Aorta (tissue), 5 donors: ENCODE results near the gene POP4. TPM values are rescaled to one million over a fixed set of nuclear protein-coding genes. Genes with fewer than 3 reads are reported as not detected.
"Not testable (repeated sequence)": the region's sequence is repeated elsewhere in the genome, so short reads cannot be mapped to it uniquely, and the experiment has no call there.

Source experiments
- ATAC-seq: fragments of 200-7000 bp; cut with Tn5 transposase; one replicate; pipeline ENCODE4 v1.9.1; 2022; ENCODE audit warnings: moderate library complexity; ENCODE audit not compliant: low FRiP score
- DNase-seq, 2 donors: peaks; one replicate each; pipeline ENCODE4 v3.0.0-alpha.2; 2020
- H3K27ac ChIP-seq, 2 donors: one replicate each; pipeline ENCODE4 v1.5.1; 2013; ENCODE audit warnings: low read length in 2 of 2, mild to moderate bottlenecking in 2 of 2, moderate library complexity in 2 of 2, control low read depth in 1 of 2, inconsistent platforms in 1 of 2, low read depth in 1 of 2
- H3K27me3 ChIP-seq, 2 donors: one replicate each; pipeline ENCODE4 v1.6.1; 2013; ENCODE audit warnings: control low read depth in 1 of 2, low read length in 1 of 2, mild to moderate bottlenecking in 1 of 2, moderate library complexity in 1 of 2; ENCODE audit not compliant: insufficient read depth in 2 of 2, control insufficient read depth in 1 of 2
- H3K36me3 ChIP-seq, 2 donors: one replicate each; pipeline ENCODE4 v1.6.1; 2013; ENCODE audit warnings: control low read depth in 1 of 2, low read length in 1 of 2, mild to moderate bottlenecking in 1 of 2; ENCODE audit not compliant: insufficient read depth in 2 of 2, control insufficient read depth in 1 of 2
- H3K4me1 ChIP-seq, 2 donors: one replicate each; pipeline ENCODE4 v1.6.1; 2013; ENCODE audit warnings: low read length in 2 of 2, control low read depth in 1 of 2, mild to moderate bottlenecking in 1 of 2, moderate library complexity in 1 of 2; ENCODE audit not compliant: insufficient read depth in 2 of 2, control insufficient read depth in 1 of 2
- H3K4me3 ChIP-seq, 2 donors: one replicate each; pipeline ENCODE4 v1.5.1; 2013; ENCODE audit warnings: low read length in 2 of 2, control low read depth in 1 of 2, mild to moderate bottlenecking in 1 of 2
- H3K9me3 ChIP-seq: one replicate; pipeline ENCODE4 v1.6.1; 2013; ENCODE audit warnings: mild to moderate bottlenecking, low read length; ENCODE audit not compliant: control insufficient read depth
- WGBS, 2 donors: extraction: QIAGEN DNeasy Blood & Tissue Kit; methylation state at CpG; one replicate each; pipeline ENCODE4 v1.1.7; 2013; 5-methylcytosine and 5-hydroxymethylcytosine counted together
- intact Hi-C, 2 donors: fragments of 100-400 bp; cut with DNase I; formaldehyde crosslinking; loops; one replicate each; pipeline versions ENCODE4 v1.14.2 to v1.15.0; 2022
- long read RNA-seq, 2 donors: library from polyadenylated mRNA; unstranded; transcript quantifications; one replicate each; pipeline ENCODE4 v2.0.0, GENCODE V29; 2020 to 2021
- polyA plus RNA-seq, 2 donors: library from polyadenylated mRNA; stranded (reverse); fragments of 200-250 nt; gene quantifications; one replicate each; pipeline ENCODE4 v1.2.3, GENCODE V29; 2013
- total RNA-seq, 2 donors: library from RNA; stranded (reverse); fragmentation: NEBNext Ultra II Directional; extraction: Animal tissue kit (Norgen Biotek cat#: 25700); gene quantifications; one replicate each; pipeline ENCODE4 v1.2.1, GENCODE V29; 2021
- donor health status: healthy with polysubstance abuse.
- donor health status: Bipolar disorder and iron deficiency.
- donor health status: DM: no; HTN: no; CAD: no.
- donor health status: DM: no; HTN: no; CAD: no.
- donor health status: DM: yes; HTN: yes; CAD: no.

The POP4 gene, protein sequence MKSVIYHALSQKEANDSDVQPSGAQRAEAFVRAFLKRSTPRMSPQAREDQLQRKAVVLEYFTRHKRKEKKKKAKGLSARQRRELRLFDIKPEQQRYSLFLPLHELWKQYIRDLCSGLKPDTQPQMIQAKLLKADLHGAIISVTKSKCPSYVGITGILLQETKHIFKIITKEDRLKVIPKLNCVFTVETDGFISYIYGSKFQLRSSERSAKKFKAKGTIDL
- total RNA-seq: 10 to 100 TPM; 34.2 to 39.2 TPM
- polyA plus RNA-seq: 10 to 100 TPM; 66.1 to 72.5 TPM
- long read RNA-seq, donor 1, transcript POP4-202 (7 exons, 3,385 nt): major isoform, 24 of 27 reads
- long read RNA-seq, donor 1, partial matches to known transcripts: 0 of 27 reads
- long read RNA-seq, donor 1, other reads (novel, unspliced or antisense): 2 of 27 reads
- long read RNA-seq, donor 2, transcript POP4-202 (7 exons, 3,385 nt): major isoform, 8 of 11 reads
- long read RNA-seq, donor 2, partial matches to known transcripts: 1 of 11 reads
- long read RNA-seq, donor 2, other reads (novel, unspliced or antisense): 2 of 11 reads

DNA sequence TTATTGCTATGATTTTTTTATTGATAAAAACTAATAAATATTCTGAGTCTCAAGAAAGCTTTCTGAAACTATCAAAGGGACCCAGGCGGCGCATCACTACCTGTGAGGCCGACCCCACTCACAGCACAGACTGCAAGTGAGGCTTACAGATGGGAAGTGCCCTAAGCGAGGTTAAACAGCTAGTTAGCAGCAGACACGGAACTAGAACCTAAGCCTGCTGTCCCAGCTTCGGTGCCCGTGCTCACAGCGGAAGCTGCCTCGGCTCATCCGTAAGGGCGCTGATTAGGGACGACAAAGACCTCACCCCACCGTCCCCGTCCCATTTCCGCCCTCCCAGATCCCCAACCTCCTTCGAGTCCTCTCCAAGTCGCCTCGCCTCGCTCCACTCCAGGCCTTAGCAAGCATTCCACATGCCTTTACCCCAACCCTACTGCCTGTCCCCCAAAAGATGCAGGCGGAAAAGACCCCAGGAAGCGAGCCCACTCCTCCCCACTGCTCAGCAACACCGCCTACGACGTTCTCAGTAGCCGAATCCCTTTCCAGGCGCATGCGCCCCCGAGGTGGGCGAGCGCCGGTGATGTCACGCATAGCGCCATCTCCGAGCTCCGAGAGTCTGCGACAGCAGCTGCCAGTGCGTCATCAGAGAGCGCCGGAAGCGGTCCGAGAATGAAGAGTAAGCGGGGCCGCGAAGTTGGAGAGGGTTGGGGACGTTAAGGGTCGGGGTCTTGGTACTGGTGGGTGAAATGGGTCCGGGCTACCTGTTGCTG is at the start of gene POP4:
POP4 (plus strand) TSS at position 631 of the 767 bp plus-strand sequence; CDS start at position 667, 36 bp downstream.
- intact Hi-C loops: loop anchor here in 1 of 2 donors (2.0 kb wide), 1 partner anchor 57 kb away; no protein-coding TSS in a partner anchor
- ATAC-seq: peak; percentile 97
- Histone ChIP-seq H3K27ac (peak within 1 kb of the TSS in 1 of 2 donors; percentile 92), H3K36me3 (no peaks in the 10 kb centered on the region), H3K9me3 (no peaks in the 10 kb centered on the region), H3K27me3 (no peaks in the 10 kb centered on the region), H3K4me1 (no peaks in the 10 kb centered on the region), H3K4me3 (peak within 1 kb of the TSS; percentile 50 to 86)
- 0% methylated on average over 47 of the region's 47 CpGs for WGBS, 2 donors
- peak; percentile 99 to 100 for DNase-seq

DNA sequence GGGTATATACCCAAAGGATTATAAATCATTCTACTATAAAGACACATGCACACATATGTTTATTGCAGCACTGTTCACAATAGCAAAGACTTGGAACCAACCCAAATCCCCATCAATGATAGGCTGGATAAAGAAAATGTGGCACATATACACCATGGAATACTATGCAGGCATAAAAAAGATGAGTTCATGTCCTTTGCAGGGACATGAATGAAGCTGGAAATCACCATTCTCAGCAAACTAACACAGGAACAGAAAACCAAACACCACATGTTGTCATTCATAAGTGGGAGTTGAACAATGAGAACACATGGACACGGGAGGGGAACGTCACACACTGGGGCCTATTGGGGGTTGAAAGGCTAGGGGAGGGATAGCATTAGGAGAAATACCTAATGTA is 47.0 kb upstream of the POP4 start:
- H3K27ac ChIP-seq, intact Hi-C loops, H3K9me3 ChIP-seq, H3K4me1 ChIP-seq, ATAC-seq, H3K27me3 ChIP-seq, H3K4me3 ChIP-seq, H3K36me3 ChIP-seq, DNase-seq: not testable (repeated sequence)
- WGBS, 2 donors: 87 to 91% methylated on average over 2 of the region's 2 CpGs

DNA sequence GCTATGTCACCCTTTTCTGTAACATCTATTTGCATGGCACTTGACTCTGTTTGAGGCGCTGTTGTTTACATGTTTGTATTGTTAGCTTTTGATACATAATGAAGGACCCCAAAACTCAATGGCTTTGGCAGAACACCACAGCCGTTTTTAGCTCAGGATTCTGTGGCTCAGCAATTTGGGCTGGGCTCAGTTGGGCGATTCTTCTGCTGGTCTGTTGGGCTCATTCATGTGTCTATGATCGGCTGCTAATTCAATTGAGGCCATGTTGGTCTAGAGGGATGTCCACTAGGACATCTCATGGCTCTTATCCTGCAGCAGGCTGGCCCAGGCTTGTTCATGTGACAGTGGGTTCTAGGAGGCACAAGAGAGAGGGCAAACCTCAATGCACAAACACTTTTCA is 46.3 kb upstream of the POP4 start:
- WGBS, 2 donors: 78 to 82% methylated on average over 4 of the region's 4 CpGs
- no peak for ATAC-seq
- Histone ChIP-seq H3K9me3 (peaks cover 8% of the 10 kb centered on the region), H3K4me1 (no peaks in the 10 kb centered on the region), H3K27ac (no peak overlapping the region), H3K27me3 (no peaks in the 10 kb centered on the region), H3K4me3 (no peak overlapping the region), H3K36me3 (no peaks in the 10 kb centered on the region)
- DNase-seq: no peak
- intact Hi-C loops: no loop called here

DNA sequence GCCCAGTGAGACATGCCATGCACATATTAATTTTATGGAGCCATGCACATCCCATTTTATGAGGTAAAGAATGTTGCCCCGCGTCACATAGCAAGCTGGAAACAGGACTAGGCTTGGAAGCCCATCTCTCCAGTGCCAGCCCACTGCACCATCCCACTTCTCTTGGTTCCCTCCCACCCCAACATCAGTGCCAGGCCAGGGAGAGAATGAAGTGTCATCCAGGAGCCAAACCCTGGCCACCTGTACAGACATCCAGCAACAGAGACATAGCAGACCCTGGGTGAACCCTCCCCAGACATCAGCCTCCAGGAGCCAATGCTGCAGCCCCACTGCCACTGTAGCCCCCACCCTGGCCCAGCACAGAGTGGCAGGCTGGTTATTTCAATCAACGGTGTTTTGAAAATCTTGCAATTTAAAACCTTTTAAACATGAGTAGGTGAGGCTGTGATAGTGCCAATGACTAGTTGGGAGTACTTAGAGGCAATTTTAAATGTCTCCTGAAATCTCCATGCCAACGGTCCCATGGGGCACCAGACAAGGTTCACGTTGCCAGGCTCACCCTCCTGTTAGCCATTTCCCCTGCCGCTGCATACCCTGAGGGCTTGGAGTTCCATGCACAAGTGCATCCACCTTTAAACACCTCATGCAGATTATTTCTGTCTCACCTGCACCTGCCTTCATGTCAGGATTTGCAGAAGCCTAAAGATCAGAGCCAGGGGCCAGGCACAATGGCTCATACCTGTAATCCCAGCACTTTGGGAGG is 45.6 kb upstream of the POP4 start:
- 82 to 83% methylated on average over 6 of the region's 6 CpGs for WGBS, 2 donors
- Histone ChIP-seq H3K27ac (no peak overlapping the region), H3K27me3 (no peaks in the 10 kb centered on the region), H3K4me3 (no peak overlapping the region), H3K4me1 (no peaks in the 10 kb centered on the region), H3K36me3 (no peaks in the 10 kb centered on the region), H3K9me3 (peaks cover 8% of the 10 kb centered on the region)
- intact Hi-C loops: no loop called here
- ATAC-seq (no peak), DNase-seq (no peak)

DNA sequence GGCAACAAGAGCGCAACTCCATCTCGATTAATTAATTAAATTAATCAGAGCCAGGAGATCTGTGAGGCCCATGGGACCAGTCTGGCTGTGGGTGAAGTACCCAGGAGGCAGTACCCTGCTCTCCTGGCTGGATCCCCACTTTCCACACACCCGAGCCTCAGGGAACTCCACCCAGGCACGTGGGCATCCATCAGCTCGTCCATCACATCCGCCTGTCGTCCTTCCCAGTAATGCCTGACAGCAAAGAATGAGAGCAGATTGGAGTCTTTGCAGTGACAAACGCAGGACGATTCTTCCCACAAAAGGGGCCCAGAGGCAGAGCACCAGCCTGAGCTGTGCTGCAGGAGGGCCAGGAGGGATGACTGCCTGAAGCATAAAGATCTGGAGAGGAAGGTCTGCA is 44.5 kb upstream of the POP4 start:
- DNase-seq (no peak), ATAC-seq (no peak)
- Histone ChIP-seq H3K36me3 (no peaks in the 10 kb centered on the region), H3K4me1 (no peaks in the 10 kb centered on the region), H3K9me3 (peaks cover 8% of the 10 kb centered on the region), H3K4me3 (no peak overlapping the region), H3K27me3 (no peaks in the 10 kb centered on the region), H3K27ac (no peak overlapping the region)
- intact Hi-C loops: no loop called here
- 60 to 65% methylated on average over 9 of the region's 9 CpGs for WGBS, 2 donors

DNA sequence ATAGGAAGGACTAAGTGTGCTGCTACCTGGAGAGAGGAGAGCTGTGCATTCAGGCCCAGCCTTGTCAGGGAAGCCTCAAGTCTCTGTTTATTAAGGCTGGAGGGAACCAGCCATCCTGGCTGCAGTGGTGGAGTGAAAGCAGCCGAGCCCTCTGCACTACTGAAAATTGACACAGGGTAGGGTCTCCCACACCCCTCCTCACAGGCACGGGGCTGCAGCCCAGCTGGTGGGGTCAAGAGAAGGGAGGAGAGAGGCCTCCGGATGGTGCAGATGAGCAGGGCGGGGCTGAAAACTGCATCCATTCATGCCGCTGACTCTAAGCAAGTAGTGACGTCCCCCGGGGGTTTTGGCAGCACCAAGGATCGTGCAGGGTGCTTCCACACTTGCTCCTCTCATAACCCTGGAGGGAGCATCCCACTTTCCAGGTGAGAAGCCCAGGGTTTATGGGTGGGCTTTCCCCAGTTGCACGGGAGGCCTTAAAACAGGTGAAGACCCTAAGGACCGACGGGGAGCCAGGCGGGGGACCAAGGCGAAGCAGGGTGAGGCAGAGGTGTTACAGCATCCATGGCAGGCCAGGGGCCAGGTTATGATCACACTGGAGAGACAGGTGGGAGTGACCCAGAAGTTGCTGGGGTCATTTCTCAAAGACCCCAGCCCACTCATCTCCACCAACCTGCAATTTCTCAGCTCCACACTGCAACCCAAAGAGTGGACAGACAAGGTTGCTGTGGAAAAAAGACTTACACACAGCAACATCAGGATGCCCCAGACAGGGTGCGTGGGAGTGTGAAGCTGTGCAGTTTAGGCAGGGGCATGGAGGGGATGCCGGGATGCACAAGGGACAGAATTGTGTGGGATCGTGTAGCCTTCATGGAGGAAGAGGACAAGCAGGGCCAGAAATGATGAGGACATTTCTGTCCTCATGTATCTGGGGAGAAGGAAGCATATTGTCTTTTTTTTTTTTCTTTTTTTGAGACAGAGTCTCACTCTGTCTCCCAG is 43.5 kb upstream of the POP4 start:
- Histone ChIP-seq H3K4me3 (no peak overlapping the region), H3K27ac (no peak overlapping the region), H3K27me3 (no peaks in the 10 kb centered on the region), H3K4me1 (no peaks in the 10 kb centered on the region), H3K36me3 (no peaks in the 10 kb centered on the region), H3K9me3 (peaks cover 8% of the 10 kb centered on the region)
- ATAC-seq (no peak), DNase-seq (no peak)
- 57 to 58% methylated on average over 16 of the region's 16 CpGs for WGBS, 2 donors
- intact Hi-C loops: no loop called here

DNA sequence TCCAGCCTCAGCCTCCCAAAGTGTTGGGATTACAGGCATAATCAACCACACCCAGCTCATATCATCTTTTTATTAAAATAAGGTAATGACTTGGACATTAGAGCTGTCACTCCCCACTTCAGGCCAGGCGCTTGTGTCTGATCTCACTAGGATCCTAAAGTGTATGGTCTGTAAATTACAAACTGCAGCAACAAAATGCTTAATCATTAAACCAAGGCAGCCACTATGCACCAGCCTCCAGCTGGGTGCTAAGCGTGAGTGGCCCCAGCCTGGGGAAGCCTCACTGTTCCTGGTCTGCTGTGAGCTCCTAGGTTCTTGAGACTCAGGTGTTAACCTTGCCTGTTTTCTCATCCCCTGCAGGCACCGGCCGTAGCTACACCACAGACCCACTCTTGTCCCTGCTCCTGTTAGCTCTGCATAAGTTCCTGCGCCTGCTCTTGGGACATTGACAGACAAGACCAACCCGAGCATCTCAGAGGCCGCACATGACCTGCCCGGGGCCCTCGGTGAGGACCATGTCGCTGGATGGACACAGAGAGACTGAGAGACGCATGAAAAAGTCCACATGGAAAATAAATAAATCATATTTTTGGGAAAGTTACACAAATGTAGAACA is 42.5 kb upstream of the POP4 start:
- no peak overlapping the region for H3K4me3 ChIP-seq
- intact Hi-C loops: no loop called here
- WGBS, 2 donors: 75 to 77% methylated on average over 11 of the region's 11 CpGs
- H3K9me3 ChIP-seq: peaks cover 8% of the 10 kb centered on the region
- ATAC-seq (no peak), DNase-seq (no peak)
- H3K4me1 ChIP-seq: no peaks in the 10 kb centered on the region
- H3K36me3 ChIP-seq: no peaks in the 10 kb centered on the region
- no peaks in the 10 kb centered on the region for H3K27me3 ChIP-seq
- no peak overlapping the region for H3K27ac ChIP-seq
